Measurements from ENCODE around the gene FMN2. TPM values are rescaled to one million over a fixed set of nuclear protein-coding genes. Genes with fewer than 3 reads are reported as not detected.
A peak's percentile ranks its signal among the peaks of the same experiment; 100 is the strongest.

The FMN2 gene
- polyA plus RNA-seq, 2 of the 4 experiments (the other 2 are of a cell fraction): 2.8 to 4.2 TPM

DNA sequence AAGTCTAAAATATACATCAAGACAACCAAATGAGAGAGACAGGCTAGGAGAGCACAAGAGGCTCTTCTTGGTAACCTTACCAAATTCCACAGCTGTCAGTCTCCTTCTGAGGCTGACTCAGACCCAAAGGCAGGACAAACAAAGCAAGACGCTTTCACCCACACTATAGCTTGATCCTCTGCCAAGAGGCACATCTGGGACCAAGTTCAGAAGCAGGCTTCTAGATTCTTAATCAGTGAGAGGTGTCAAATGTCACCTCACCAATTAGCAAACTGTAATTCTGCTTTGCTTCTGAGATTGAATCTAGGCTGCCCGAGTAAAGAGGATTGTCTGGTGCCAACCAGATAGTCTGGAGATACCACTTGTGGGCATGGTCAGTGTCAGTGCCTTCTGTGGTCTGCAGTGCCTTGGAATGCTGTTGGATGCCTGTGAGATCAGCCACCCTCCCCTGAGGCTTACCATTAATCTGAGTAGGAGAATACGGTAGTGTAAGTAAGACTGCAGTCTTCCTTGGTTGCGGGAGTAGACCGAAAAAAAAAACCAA is 151.0 kb downstream of the FMN2 start:
- CTCF ChIA-PET: no interaction called here
- Histone ChIP-seq H3K4me3 (no peak overlapping the region), H3K4me1 (peaks cover 9% of the 10 kb centered on the region; the same call in 2 of the 3 replicates), H3K9me3 (no peaks in the 10 kb centered on the region), H3K27ac (no peak overlapping the region; a peak in 1 of 6 replicates), H3K4me2 (peak overlapping the region; percentile 32; the same call in 2 of the 3 replicates)
- FAIRE-seq (no peak), ATAC-seq (peak; percentile 54 to 83; a peak in 5 of 6 replicates), DNase-seq (ENCODE audit: low read depth in 1 of 2, low spot score in 1 of 2) (peak in 1 of 2 experiments; percentile 22)
- TF ChIP-seq CBX2 (IDR thresholded peaks at IDR 0.05; ENCODE audit: borderline replicate concordance, low read depth): no peak
- no peak for TF ChIP-seq JUN (IDR thresholded peaks at IDR 0.05)
- no peak for TF ChIP-seq TFCP2L1 (CRISPR knock-in tag; IDR thresholded peaks at IDR 0.05)
- no peak for TF ChIP-seq JUNB (IDR thresholded peaks at IDR 0.05)
- TF ChIP-seq GATA3 (IDR thresholded peaks at IDR 0.05; ENCODE audit: borderline replicate concordance): no peak
- no peak for TF ChIP-seq FOXS1 (CRISPR knock-in tag; IDR thresholded peaks at IDR 0.05)
- TF ChIP-seq, protein P1, sequence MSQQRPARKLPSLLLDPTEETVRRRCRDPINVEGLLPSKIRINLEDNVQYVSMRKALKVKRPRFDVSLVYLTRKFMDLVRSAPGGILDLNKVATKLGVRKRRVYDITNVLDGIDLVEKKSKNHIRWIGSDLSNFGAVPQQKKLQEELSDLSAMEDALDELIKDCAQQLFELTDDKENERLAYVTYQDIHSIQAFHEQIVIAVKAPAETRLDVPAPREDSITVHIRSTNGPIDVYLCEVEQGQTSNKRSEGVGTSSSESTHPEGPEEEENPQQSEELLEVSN (IDR thresholded peaks at IDR 0.05; ENCODE audit: borderline replicate concordance, low read depth): no peak
- no peak for TF ChIP-seq NPAS2 (CRISPR knock-in tag; IDR thresholded peaks at IDR 0.05; ENCODE audit: borderline replicate concordance)
- TF ChIP-seq, protein P2, sequence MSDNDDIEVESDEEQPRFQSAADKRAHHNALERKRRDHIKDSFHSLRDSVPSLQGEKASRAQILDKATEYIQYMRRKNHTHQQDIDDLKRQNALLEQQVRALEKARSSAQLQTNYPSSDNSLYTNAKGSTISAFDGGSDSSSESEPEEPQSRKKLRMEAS (IDR thresholded peaks at IDR 0.05): no peak
- TF ChIP-seq KDM1A (IDR thresholded peaks at IDR 0.05; ENCODE audit: low read depth): no peak
- TF ChIP-seq ZC3H11A (IDR thresholded peaks at IDR 0.05): no peak
- TF ChIP-seq, protein P3, sequence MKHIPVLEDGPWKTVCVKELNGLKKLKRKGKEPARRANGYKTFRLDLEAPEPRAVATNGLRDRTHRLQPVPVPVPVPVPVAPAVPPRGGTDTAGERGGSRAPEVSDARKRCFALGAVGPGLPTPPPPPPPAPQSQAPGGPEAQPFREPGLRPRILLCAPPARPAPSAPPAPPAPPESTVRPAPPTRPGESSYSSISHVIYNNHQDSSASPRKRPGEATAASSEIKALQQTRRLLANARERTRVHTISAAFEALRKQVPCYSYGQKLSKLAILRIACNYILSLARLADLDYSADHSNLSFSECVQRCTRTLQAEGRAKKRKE (CRISPR knock-in tag; IDR thresholded peaks at IDR 0.05; ENCODE audit: low read depth): no peak
- 59% methylated on average over 5 of the region's 5 CpGs for WGBS (ENCODE audit: missing lambda C conversion rate)
- POLR2A ChIA-PET: no interaction called here

DNA sequence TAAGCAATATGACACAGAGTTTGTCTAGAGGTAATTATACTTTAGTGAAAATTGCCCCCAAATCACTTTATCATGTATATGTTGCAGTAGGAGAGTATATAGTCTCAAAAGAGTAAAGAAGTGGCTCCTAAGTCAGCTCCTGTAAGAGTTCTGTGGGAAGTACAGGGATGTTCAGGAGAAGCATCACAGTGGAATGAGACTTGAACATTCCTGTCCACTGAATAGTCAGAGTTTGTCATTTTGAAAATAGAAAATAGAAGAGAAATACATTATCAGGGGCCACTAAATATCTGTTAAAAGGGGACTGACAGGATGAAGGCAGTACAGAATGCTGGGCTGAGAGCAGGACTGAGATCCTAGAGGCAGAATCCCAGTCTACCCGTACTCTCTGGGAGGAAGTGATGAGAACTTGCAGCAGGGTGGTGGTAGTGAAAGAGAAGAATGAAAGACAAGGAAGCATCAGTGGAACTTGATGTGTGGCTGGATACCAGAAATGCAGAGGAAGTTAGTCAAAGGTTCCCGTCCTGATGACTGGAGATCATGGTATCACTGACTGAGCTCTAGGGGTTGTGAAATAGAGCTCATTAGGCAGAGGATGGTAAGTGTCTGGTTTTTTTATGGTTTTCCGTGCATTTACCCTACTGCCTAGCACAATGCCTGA is 153.4 kb downstream of the FMN2 start:
- no peak overlapping the region for H3K4me2 ChIP-seq
- no peak overlapping the region for H3K27ac ChIP-seq
- 75% methylated on average over 3 of the region's 3 CpGs for WGBS (ENCODE audit: missing lambda C conversion rate)
- H3K4me3 ChIP-seq: no peak overlapping the region
- ATAC-seq (peak in 1 of 2 experiments; percentile 32; a peak in 2 of 6 replicates), DNase-seq (ENCODE audit: low read depth in 1 of 2, low spot score in 1 of 2) (no peak), FAIRE-seq (no peak)
- TF ChIP-seq, protein P4, sequence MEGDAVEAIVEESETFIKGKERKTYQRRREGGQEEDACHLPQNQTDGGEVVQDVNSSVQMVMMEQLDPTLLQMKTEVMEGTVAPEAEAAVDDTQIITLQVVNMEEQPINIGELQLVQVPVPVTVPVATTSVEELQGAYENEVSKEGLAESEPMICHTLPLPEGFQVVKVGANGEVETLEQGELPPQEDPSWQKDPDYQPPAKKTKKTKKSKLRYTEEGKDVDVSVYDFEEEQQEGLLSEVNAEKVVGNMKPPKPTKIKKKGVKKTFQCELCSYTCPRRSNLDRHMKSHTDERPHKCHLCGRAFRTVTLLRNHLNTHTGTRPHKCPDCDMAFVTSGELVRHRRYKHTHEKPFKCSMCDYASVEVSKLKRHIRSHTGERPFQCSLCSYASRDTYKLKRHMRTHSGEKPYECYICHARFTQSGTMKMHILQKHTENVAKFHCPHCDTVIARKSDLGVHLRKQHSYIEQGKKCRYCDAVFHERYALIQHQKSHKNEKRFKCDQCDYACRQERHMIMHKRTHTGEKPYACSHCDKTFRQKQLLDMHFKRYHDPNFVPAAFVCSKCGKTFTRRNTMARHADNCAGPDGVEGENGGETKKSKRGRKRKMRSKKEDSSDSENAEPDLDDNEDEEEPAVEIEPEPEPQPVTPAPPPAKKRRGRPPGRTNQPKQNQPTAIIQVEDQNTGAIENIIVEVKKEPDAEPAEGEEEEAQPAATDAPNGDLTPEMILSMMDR (IDR thresholded peaks at IDR 0.05): no peak
- TF ChIP-seq HDAC2 (IDR thresholded peaks at IDR 0.05): no peak
- TF ChIP-seq, protein P5, sequence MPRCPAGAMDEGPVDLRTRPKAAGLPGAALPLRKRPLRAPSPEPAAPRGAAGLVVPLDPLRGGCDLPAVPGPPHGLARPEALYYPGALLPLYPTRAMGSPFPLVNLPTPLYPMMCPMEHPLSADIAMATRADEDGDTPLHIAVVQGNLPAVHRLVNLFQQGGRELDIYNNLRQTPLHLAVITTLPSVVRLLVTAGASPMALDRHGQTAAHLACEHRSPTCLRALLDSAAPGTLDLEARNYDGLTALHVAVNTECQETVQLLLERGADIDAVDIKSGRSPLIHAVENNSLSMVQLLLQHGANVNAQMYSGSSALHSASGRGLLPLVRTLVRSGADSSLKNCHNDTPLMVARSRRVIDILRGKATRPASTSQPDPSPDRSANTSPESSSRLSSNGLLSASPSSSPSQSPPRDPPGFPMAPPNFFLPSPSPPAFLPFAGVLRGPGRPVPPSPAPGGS (IDR thresholded peaks at IDR 0.05): no peak
- TF ChIP-seq HEYL (CRISPR knock-in tag; IDR thresholded peaks at IDR 0.05): no peak
- TF ChIP-seq POLR2AphosphoS2 (conservative IDR thresholded peaks at IDR 0.05; ENCODE audit: low read length): no peak
- TF ChIP-seq FOSB (CRISPR knock-in tag; IDR thresholded peaks at IDR 0.05): no peak
- no peak for TF ChIP-seq PHF8 (IDR thresholded peaks at IDR 0.05; ENCODE audit: borderline replicate concordance, low read depth)
- no peak for TF ChIP-seq JUN (IDR thresholded peaks at IDR 0.05)
- TF ChIP-seq, protein P2 (IDR thresholded peaks at IDR 0.05): no peak
- TF ChIP-seq, protein P6, sequence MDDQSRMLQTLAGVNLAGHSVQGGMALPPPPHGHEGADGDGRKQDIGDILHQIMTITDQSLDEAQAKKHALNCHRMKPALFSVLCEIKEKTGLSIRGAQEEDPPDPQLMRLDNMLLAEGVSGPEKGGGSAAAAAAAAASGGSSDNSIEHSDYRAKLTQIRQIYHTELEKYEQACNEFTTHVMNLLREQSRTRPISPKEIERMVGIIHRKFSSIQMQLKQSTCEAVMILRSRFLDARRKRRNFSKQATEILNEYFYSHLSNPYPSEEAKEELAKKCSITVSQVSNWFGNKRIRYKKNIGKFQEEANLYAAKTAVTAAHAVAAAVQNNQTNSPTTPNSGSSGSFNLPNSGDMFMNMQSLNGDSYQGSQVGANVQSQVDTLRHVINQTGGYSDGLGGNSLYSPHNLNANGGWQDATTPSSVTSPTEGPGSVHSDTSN (IDR thresholded peaks at IDR 0.05): no peak
- TF ChIP-seq TP53 (CRISPR knock-in tag; IDR thresholded peaks at IDR 0.05): no peak
- H3K4me1 ChIP-seq: peaks cover 9% of the 10 kb centered on the region; the same call in 2 of the 3 replicates
- ChIA-PET POLR2A (no interaction called here), CTCF (interaction anchor here (0.7 kb wide), 1 partner anchor 55 kb away, joined by 3 read pairs; no protein-coding TSS in a partner anchor)
- H3K9me3 ChIP-seq: peaks cover 6% of the 10 kb centered on the region; the same call in 2 of the 3 replicates
